Bronchial epithelial cell (primary cell): ENCODE results near the gene CEND1. TPM values are rescaled to one million over a fixed set of nuclear protein-coding genes. Genes with fewer than 3 reads are reported as not detected.

ENCODE experiments used
- DNase-seq: peaks from one replicate; pipeline ENCODE4 v3.0.0-alpha.2; 2010; ENCODE audit warnings: low read depth
- FAIRE-seq: peaks from 2 replicates; lab custom pipeline; 2011; peaks lifted over from hg19 to GRCh38; lab: Jason Lieb, UNC
- H3K27me3 ChIP-seq: 2 replicates; pipeline ENCODE4 v1.5.1; 2011; ENCODE audit warnings: low read length; ENCODE audit not compliant: control insufficient read depth, insufficient read depth
- H3K36me3 ChIP-seq: 2 replicates; pipeline ENCODE4 v1.5.1; 2011; ENCODE audit warnings: low read length; ENCODE audit not compliant: control insufficient read depth, insufficient read depth
- H3K4me3 ChIP-seq: 2 replicates; pipeline ENCODE4 v1.5.1; 2011; ENCODE audit warnings: mild to moderate bottlenecking, low read depth, low read length, control low read depth
- total RNA-seq: library from RNA; depleted of rRNA; stranded (reverse); fragments of >200 nt; gene quantifications from 2 replicates; pipeline ENCODE4 v1.2.1, GENCODE V29; 2014
- TF ChIP-seq, protein P1 (sequence below): IDR thresholded peaks from 2 replicates; pipeline ENCODE4 v1.5.1; 2011; ENCODE audit warnings: mild to moderate bottlenecking, moderate library complexity, low read length, control low read depth, inconsistent platforms; ENCODE audit not compliant: insufficient read depth, severe bottlenecking

Gene CEND1
- total RNA-seq, 1 donor from 2014 or later, result not detected

DNA sequence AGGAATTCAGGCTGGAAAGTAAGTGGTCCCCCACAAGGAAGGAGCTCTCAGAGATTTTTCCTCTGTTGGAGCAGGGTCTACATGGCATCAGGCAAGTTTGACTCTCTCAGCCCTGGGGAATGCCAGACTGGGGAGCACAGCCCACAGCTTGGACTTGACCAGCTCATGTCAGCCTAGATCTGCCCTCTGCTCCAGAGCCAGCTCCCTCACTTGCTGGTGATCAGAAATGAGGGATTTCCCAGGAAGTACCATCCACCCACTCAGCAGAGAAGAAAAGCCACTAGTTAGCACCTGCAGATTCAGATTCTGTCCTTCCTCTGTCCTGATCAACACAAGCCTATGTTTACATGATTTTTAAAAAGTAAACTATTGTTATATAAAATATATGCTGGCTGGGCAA, 29.7 kb downstream of the CEND1 start:
- FAIRE-seq (no peak), DNase-seq (no peak)
- TF ChIP-seq, protein P1, sequence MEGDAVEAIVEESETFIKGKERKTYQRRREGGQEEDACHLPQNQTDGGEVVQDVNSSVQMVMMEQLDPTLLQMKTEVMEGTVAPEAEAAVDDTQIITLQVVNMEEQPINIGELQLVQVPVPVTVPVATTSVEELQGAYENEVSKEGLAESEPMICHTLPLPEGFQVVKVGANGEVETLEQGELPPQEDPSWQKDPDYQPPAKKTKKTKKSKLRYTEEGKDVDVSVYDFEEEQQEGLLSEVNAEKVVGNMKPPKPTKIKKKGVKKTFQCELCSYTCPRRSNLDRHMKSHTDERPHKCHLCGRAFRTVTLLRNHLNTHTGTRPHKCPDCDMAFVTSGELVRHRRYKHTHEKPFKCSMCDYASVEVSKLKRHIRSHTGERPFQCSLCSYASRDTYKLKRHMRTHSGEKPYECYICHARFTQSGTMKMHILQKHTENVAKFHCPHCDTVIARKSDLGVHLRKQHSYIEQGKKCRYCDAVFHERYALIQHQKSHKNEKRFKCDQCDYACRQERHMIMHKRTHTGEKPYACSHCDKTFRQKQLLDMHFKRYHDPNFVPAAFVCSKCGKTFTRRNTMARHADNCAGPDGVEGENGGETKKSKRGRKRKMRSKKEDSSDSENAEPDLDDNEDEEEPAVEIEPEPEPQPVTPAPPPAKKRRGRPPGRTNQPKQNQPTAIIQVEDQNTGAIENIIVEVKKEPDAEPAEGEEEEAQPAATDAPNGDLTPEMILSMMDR, result no peak
- Histone ChIP-seq H3K4me3 (no peak overlapping the region), H3K36me3 (peaks cover 45% of the 10 kb centered on the region), H3K27me3 (no peaks in the 10 kb centered on the region)

DNA sequence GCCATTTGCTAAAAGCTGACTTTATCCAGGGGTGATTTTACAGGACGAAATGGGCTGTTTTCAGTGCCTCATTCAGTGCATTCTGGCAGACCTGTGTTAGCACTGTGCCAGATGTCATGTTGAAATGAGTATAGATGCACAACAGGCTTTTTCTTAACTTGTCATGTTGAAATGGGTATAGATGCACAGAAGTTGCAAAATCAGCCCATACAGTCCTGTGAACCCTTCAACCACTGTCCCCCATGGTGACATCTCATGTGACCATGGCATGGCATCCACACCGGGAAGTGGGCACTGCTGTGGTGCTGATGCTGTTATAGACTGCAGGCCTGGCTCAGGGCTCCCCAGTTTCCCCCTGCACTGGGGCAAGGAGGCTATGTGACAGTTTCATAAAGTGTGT, 40.2 kb downstream of the CEND1 start:
- Histone ChIP-seq H3K27me3 (no peaks in the 10 kb centered on the region), H3K4me3 (no peak overlapping the region), H3K36me3 (peaks cover 2% of the 10 kb centered on the region)
- TF ChIP-seq, protein P1, result no peak
- DNase-seq, result no peak
- no peak for FAIRE-seq

DNA sequence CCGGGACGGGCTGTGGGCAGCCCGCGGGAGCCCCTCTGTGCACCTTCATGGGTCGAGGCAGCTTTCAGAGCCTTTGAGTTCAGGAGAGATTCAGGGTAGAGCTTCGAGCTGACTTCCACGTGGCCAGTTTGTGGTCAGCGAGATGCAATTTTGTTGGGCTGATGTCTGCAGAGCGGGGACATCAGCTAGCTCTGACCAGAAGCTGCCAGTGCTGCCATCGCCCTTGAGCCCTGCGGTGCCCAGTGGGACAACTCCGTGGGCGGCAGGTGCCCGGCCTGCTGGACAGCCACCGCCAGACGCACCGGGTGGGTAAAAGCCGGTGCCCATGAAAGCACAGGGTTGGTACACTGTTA, 41.9 kb downstream of the CEND1 start:
- TF ChIP-seq, protein P1, result no peak
- Histone ChIP-seq H3K36me3 (peaks cover 2% of the 10 kb centered on the region), H3K27me3 (no peaks in the 10 kb centered on the region), H3K4me3 (peak overlapping the region; percentile 98)
- no peak for FAIRE-seq
- no peak for DNase-seq

DNA sequence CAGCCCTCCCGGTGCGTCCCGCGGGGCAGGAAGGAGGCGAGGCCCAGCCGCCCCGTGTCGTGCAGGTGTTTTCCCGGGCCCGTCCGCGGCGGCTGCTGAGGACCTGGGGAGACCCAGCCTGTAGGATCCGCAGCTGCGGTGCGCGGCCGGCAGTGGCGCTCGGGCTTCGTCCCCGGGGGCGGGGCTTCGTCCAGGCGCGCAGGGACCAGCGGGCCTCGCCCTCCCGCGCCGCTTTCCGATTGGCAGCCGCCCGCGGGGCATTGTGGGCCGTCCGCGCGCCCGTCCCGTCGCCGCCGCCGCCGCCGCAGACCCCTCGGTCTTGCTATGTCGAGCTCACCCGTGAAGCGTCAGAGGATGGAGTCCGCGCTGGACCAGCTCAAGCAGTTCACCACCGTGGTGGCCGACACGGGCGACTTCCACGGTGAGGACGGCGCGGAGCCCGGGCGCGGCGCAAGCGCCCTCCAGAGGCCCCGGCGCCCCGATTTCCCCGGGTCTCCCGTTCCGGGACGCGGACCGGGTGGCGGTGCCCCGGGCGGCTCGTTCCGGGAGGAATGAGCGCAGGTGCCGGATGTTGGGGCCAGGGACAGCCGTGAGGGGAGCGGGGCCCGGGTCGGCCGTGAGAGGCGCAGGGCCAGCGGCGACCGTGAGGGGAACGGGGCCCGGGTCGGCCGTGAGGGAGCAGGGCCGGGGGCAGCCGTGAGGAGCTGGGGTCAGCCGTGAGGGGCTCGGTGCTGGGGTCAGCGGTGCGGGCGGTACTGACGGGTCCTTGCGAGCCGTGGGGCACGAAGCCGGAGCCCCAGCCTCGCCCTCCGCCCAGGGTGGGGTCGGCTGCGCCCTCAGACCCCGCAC, 42.5 kb downstream of the CEND1 start, which contains the start of gene TALDO1:
TSS of gene TALDO1 (plus strand) at position 307 of the 849 bp plus-strand sequence. CDS start at position 325, 18 bp downstream.
- H3K4me3 ChIP-seq, result peak within 1 kb of the TSS; percentile 98
- no peak for FAIRE-seq
- H3K27me3 ChIP-seq, result no peaks in the 10 kb centered on the region
- TF ChIP-seq, protein P1, result peak; percentile 34
- DNase-seq, result peak; percentile 64
- peaks cover 2% of the 10 kb centered on the region for H3K36me3 ChIP-seq

DNA sequence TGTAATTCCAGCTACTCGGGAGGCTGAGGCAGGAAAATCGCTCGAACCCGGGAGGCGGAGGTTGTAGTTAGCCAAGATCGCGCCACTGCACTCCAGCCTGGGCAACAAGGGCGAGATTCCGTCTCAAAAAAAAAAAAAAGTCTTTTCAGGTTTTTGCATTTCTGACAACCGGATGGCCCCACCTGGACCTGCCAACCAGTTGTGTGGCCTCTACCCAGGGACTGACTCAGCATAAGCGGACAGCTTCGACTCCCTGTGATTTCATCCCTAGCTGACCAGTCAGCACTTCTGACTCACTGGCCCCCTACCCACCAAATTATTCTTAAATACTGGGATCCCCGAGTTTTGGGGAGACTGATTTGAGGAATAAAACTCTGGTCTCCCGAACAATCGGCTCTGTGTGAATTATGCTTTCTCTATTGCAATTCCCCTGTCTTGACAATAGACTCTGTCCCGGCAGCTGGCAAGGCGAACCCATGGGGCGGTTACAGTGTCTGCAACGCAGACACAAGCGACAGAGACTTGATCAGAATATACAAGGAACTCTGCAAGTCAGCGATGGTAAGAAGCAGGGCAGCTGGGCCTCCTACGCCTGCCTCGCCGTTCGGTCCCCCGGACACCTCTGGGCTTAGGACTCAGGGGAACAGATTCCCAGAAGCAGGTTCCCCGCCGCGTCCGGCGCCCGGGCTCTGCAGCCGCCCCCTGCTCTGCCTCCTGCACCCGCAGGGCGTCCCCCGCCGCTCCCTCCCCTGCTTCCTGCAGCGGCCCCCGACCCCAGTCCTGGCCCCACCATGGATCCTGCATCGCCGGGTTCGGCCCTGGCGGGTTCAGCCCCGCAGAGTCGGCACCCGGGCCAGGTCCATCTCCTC, 43.4 kb downstream of the CEND1 start:
- peak; percentile 28 for DNase-seq
- no peak for FAIRE-seq
- TF ChIP-seq, protein P1, result no peak
- Histone ChIP-seq H3K27me3 (no peaks in the 10 kb centered on the region), H3K36me3 (peaks cover 2% of the 10 kb centered on the region), H3K4me3 (peak overlapping the region; percentile 98)
